DMS114 treated with DMSO at 0.1 percent for 48 hours (cell line): Measurements from ENCODE around the gene SDF2L1.
"Not testable (repeated sequence)": the region's sequence is repeated elsewhere in the genome, so short reads cannot be mapped to it uniquely, and the experiment has no call there.

Experiments
- DNase-seq: peaks from one replicate; lab custom pipeline; 2025; ENCODE audit not compliant: unreplicated experiment; lab: John Stamatoyannopoulos, UW

SDF2L1 gene

DNA sequence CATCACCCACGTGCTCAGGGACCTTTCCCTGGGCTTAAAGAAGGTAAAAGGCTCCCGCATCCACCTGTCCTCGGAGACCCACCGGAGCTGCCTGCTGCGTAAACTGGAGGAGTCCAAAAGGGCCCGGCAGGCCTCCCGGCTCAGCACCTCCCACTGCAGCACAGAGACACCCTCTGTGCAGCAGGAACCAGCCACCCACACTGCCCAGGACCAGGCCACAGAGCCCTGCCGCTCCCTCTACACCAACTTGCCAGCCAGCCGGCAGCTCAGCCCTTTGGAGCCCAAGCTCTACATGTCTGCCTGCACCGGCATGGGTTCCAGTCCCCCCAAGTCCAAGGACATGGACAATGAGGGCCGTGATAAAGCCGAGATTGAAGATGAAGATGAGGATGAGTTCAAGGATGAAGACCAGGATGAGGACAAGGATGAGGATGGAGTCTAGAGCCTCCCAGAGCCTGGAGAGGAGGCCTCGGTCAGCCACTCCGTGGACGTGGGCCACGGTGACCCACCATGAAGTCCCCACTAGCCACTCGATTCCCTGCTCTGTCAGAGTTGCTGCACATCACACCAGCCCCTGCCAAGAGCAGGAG is 5.4 kb upstream of the SDF2L1 start:
- DNase-seq = no peak

DNA sequence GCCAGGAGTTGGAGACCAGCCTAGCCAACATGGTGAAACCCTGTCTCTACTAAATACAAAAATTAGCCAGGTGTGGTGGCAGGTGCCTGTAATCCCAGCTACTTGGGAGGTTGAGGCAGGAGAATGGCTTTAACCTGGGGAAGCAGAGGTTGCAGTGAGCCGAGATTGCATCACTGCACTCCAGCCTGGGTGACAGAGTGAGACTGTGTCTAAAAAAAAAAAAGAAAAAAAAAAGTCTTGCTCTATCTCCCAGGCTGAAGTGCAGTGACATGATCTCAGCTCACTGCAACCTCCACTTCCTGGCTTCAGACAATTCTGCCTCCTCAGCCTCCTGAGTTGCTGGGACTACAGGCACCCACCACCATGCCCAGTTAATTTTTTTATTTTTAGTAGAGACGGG is 4.7 kb upstream of the SDF2L1 start:
- not testable (repeated sequence) for DNase-seq

DNA sequence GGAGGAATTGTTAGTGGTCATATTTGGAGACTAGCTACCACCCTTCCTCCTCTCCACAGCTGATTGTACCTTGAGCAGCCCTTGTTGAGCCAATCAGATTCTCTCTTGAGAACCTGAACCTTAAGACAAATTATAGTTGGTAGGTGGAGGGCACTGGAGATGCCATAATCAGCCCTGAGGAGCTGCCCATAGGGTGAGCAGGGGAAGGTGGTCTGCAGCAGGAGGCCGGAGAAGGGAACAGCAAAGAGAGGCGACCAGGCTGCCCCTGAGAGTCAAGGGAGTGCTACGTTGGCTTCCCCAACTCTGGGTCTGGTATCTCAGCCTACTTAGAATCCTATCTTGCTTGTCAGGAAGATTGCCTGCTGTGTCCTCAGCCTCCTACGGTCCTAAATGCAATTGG is 2.7 kb upstream of the SDF2L1 start:
- DNase-seq = no peak

DNA sequence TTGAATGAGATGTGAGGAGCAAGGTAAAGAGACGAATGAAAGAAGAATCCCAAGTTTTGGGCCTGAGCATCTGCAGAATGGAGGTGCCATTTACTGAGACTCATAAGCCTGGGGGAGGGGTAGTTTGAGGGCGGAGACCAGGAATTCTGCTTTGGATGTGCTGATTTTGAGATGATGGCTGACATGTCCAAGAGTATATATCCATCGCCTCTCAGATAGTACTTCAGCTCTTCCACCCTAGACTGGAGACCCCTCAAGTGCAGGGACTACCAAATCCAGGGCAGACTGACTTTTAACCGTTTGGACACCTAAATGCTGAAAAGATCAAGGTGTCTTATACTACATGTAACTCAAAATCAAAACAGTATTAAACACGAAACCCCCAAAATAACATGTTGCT is 1.3 kb upstream of the SDF2L1 start:
- no peak for DNase-seq

DNA sequence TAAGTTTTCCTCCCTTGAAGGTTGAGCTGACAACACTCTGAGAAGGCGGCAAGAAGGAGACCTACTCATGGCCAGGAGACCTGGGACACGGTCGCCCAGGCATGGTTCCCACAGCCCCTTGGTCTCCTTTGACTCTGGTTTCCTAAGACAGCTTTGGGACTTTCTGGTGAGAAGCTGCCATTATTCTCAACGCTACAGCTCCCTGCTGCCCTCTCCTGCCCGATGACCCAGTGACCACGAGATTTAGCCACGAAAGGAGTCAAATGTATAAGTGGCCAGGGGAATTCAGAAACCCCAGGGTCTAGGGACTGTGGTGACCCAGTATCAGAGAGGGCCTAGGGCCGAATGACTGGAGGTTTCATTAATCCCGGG is 699 bp upstream of the SDF2L1 start:
- DNase-seq = no peak

DNA sequence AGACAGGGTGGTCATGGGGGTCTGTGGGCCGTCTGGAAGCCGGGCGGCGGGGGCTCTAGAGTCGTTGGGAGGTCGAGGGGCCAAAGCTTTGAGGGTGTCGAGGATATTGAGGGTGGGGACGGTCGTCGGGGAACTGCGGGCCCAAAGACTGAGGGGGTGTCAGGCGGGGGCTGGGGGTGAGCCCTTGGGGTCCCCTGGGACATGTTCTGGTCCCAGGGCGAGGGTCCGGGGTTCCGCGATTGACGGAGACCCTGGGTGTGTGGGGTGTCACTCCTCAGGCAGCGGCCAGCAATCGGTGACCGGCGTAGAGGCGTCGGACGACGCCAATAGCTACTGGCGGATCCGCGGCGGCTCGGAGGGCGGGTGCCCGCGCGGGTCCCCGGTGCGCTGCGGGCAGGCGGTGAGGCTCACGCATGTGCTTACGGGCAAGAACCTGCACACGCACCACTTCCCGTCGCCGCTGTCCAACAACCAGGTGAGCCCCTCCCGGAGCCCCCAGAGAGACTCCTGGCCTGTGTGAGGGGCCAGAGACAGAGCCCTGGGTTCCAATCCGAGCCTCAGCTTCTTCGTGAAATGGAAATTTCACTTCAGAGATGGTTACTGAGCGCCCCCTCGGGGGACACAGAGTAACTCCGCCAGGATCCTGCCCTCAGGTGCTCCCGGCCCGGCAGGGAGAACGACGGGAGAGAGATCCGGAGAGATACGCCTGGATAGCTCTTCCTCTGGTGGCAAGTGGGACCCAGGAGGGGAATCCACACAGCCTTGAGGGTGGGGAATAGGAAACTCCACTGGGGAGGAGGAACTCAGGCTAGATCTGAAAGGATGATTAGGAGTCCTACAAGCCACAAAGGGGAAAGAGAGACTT is 714 bp downstream of the SDF2L1 start:
- DNase-seq = no peak

DNA sequence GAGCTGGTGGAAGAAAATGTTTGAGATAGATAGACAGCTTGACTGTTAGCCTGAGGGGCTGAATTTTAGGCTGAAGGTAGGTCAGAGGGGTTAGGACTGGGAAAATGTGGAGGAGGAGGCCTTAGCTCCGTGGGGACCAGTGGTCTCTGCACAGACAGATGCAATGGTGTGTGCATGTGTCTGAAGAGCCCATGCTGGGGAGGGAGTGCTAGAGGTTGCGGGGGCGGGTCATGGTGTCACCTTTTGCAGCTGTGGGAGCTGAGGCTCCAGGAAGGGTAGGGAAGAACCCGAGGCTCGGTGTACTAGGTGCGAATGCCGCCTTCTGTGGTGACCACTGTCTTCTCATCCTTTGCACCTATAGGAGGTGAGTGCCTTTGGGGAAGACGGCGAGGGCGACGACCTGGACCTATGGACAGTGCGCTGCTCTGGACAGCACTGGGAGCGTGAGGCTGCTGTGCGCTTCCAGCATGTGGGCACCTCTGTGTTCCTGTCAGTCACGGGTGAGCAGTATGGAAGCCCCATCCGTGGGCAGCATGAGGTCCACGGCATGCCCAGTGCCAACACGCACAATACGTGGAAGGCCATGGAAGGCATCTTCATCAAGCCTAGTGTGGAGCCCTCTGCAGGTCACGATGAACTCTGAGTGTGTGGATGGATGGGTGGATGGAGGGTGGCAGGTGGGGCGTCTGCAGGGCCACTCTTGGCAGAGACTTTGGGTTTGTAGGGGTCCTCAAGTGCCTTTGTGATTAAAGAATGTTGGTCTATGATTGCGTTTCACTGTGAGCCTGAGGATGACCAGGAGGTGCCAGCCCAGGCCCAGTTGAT is 1.6 kb downstream of the SDF2L1 start:
- DNase-seq = no peak

DNA sequence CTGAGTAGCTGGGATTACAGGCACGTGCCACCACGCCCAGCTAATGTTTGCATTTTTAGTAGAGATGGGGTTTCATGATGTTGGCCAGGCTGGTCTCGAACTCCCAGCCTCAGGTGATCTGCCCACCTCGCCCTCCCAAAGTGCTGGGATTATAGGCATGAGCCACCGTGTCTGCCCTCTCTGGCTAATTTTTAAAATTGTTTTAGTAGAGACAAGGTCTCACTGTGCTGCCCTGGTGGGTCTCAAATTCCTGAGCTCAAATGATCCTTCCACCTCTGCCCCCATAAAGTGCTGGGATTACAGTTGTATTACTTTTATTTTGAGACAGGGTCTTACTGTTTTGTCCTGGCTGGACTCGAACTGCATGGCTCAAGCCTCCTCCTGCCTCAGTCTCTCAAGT is 3.4 kb downstream of the SDF2L1 start:
- not testable (repeated sequence) for DNase-seq

DNA sequence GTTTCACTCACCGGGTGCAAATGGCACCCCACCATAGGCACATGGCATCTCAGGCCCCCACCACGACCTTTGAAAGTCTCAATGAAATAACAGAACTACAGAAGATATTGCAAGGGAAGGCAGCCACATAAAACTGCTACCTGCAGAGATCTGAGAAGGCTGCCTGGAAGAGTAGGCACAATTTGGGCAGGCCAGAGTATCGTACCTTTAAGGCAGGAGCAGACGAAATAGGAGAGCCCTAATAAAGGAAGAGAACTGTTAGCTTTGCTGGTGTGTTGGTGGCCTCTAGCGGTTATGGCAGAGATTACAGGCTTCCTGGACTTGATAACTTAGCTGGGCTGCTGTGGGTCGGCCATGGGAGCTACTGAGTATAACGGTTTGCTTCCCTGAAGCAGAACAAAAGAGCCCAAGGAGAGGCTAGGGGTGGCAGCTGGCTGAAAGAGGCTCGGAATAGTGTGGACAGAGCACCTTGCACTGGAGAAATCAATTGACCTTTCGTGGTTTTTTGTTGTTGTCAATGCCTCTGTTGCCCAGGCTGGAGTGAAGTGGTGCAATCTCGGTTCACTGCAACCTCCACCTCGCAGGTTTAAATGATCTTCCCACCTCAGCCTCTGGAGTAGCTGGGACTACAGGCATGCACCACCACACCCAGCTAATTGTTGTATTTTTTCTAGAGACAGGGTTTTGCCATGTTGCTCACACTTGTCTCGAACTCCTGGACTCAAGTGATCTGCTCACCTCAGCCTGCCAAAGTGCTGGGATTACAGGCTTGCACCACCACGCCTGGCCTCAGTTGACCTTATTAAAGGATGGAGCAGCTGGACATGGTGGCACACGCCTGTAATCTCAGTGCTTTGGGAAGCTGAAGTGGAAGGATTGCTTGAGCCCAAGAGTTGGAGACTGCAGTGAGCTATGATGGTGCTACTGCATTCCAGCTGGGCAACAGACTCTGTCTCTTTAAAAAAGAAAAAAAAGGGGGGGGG is 4.8 kb downstream of the SDF2L1 start:
- DNase-seq = peak; percentile 78

DNA sequence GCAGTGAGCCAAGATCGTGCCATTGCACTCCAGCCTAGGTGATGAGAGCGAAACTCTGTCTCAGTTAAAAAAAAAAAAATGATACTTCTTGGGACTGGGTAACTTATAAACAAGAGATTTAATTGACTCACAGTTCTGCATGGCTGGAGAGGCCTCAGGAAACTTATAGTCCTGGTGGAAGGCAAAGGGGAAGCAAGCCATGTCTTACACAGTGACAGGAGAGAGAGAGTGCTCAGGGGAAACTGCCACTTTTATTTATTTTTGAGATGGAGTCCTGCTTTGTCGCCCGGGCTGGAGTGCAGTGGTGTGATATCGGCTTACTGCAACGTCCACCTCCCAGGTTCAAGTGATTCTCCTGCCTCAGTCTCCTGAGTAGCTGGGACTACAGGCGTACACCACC is 8.2 kb downstream of the SDF2L1 start:
- DNase-seq = no peak

DNA sequence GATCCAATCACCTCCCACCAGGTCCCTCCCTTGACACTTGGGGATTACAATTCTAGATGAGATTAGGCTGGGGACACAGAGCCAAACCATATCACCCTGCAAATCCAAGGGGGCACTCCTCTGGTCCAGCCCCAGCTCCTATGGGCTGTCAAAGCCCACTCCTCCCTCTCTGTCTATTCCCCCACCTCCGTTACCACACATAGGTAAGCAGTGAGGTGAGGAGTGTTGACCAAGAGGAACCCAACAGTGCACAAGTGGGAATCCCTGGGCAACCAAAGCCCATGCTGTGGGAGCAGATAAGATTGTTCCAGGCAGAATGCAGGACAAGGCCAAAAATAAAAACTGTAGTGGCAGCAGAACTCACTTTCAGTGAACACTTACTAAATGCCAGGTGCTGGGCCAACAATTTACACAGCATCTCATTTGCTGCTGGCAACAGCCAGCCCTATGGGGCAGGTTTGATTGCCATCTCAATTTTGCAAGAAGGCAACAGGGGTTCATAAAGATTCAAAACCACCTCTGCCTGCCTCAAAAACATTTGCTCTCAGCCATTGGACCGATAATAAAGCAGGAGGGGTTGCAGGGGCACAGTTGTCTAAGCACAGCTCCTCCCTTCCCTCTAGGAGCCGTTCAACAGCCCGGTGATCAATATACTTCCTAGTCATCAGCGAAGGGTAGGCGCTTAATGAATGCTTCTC is 8.9 kb downstream of the SDF2L1 start:
- no peak for DNase-seq

DNA sequence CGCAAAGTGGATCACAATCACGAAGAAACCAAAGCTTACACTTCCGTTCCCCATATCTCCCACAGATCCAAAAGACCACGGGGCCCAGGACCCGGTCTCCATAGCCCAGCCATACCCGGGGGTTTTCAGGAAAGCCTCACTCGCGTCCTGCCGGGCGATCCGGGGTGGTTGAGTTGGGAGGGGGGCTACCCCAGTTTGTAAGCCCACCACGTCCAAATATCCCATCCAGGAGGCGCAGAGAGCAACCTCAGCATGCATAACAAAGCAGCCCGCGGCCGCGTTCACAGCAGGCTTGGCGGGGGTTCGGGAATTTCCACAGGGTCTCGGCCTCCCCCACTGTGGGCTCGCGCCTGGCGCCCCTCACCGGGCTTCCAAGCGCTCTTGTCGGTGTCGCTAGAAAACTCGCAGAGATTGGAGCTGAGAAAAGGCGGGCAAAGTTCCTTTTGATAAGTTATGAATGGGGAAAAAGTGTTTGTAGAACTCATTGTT is 9.5 kb downstream of the SDF2L1 start:
- no peak for DNase-seq

DNA sequence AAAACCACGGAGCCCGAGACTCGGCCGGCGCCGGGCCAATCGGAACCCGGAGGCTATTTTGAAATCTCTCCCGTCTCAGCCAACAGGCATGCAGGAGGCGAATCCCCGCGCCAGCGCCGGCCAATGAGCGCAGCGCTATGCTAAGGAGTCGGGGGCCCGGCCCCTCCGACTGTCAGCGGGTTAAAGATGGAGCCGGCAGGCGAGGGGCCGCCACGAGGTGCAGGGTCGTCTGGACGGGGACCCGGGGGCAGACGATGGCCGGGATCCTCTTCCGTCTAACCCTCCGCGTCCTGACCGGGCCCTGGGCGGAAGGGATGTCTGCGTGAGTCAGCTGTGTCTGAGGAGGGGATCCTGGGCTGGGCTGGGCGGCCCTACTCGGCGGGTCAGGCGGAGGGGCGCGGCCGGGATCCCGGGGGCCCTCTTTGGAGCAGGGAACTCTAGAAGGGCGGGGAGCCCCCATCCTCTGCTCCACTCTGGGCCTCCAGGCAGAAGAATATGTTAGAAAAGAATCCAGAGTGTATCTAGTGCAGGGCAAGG is 10.0 kb downstream of the SDF2L1 start:
- peak; percentile 70 for DNase-seq

DNA sequence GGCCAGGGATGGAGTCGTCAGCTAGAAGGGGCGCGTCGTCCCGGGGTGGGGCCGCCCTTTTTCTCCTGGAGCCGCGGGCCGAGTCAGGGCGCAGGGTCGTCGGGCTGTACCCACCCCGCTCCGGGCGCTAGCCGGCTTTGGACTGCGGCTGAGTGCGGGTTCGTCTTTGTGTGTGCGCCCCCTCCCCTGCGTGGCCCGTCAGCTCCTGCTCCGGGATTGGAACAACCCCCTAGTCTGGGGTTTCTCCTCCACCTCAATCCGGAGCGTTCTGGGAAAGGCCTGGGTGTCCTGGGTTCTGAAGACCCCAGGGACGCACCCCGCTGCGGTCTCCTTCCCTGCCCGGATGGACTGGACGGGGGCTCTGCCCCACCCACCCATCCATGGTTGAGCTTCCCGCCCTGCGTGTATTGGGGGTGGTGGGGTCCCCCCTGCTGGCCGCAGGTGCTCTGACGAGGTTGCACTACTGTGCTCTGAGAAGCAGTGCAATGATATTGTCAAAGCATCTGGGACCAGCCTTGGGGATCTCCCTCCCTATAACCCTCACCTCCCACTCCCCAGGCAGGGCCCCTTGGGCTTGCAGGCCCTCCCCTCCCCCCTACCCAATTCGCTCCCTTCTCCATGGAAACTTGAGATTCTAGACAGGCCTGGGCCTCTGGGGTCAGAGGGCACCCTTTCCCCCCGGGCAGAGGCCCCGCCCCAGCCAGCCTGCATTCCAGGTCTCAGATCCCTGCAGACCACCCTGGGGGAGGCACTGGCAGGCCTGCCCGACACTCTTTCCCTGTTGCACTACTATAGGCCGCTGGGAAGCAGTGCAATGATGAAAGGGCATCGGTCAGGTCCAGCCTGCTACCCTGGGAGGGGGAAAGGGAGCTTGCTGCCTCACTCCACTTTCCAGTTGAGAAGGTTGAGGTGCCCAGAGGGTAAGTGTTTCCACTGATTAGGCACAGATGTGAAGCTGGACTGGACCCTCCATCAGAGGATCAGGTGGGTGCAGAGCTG is 10.7 kb downstream of the SDF2L1 start:
- no peak for DNase-seq

DNA sequence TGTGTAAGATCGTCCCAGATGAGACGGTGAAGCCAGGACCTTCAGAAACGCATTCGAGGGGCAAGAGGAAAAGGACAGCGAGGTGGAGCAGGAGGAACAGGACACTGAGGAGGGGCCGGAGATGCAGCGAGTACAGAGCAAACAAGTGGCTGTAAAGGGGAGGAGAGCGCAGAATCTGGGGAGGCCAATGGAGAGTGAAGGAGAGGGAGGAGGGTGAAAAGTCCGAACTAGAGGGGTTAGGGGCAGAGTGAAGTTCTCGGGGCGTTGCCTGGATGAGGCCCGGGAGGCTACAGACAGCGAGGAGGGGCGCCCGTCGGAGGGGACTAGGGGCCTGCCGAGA is 14.9 kb downstream of the SDF2L1 start:
- DNase-seq = no peak

DNA sequence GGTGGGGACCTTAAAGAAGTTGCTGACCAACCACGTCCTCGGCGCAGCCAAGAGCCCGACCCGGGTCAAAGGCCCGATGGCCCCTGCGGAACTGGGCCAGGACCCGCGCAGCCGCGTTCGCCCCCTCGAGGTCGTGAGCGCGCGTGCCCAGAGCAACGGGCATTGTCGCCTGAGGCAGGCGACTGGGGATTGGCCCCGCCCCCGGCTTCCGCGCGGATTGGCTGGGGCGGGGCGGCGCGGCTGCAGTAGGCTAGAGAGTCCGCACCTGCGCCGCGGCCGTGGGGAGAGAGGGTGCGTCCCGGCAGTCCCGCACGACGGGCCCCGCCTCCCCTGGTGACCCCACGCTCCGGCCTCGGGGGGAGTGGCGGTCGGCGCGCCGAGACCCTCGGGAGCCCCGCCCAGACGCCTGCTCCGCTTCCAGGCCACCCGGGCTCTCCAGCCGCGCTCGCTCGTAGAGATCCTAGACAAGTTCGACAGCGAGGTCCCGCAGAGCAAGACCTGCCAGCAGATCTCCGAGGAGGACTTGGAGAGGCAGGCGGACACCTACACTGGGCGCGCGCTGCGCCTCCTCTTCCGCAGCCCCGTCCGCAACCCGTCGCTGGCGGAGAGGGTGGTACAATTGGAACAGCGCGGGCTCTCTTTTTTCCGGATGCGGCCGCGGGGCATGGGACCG is 15.4 kb downstream of the SDF2L1 start:
- DNase-seq = peak; percentile 44

DNA sequence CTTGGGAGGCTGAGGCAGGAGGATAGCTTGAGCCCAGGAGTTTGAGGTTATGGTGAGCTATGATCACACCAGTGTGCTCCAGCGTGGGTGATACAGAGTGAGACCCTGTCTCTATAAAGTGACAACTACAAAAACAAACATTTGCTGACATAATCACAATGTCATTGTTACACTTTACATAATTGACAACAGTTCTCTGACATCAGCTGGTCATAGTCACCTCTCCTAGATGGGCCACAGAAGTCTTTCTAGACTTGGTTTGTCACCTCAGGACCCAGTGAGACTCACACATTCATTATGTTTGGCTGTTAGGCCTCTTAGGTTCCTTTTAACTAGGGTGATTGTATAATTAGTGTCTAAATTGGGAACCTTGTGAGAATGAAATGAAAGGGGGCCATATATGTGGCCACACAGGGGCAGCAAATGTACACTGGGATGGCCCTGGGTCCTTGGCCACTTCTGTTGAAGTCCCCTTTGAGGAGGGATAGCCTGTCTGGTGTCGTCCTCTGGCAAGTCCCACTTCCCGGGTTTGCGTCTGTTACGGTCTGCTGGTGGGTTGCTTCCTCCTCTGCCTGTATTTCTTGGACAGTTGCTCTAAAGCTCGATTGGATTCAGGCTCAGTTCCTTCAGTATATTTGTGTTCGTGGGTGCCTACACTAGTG is 17.9 kb downstream of the SDF2L1 start:
- DNase-seq = no peak

DNA sequence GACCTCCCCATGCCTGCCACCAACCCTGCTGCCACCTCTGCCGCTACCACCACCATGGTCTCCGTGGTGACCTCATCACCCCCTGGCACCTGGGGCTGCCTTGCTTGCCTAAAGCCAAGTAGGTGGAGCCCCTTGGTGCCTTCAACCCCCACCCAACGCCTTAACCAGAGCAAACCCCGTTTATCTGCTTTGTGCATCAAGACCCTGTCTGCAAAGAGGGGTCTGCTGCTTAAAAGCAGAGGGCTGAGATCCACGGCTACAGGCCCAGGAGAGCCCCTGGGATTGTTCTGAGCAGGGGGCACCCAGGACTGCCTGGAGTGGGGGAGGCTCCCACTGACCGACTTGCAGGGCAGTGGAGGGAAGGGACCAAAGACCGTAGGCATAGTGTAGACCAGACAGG is 18.8 kb downstream of the SDF2L1 start:
- no peak for DNase-seq
